ENCODE results near the gene UQCRH. TPM values are rescaled to one million over a fixed set of nuclear protein-coding genes. Genes with fewer than 3 reads are reported as not detected.

The UQCRH gene
- total and polyA plus RNA-seq, 2 of the 13 experiments (the other 11 are each of a cell fraction or from before 2014, with no cell fraction given) = 548 to 556 TPM

- TF ChIP-seq POGK (CRISPR knock-in tag; conservative IDR thresholded peaks at IDR 0.05) (peak; percentile 49), NCOA1 (CRISPR knock-in tag; IDR thresholded peaks at IDR 0.05) (0 out of 2 replicates have a peak, but pooled peaks have one; percentile 13), IKZF5 (CRISPR knock-in tag; IDR thresholded peaks at IDR 0.05) (no peak), ZNF850 (CRISPR knock-in tag; conservative IDR thresholded peaks at IDR 0.05) (peak; percentile 90; the same call in 1 of the 2 replicates), FOXJ3 (CRISPR knock-in tag; IDR thresholded peaks at IDR 0.05; ENCODE audit: borderline replicate concordance) (0 out of 2 replicates have a peak, but pooled peaks have one; percentile 25), ATF7 (IDR thresholded peaks at IDR 0.05) (no peak), ATF7 (CRISPR knock-in tag; IDR thresholded peaks at IDR 0.05) (peak; percentile 34; the same call in 1 of the 2 replicates), SALL1 (CRISPR knock-in tag; IDR thresholded peaks at IDR 0.05) (0 out of 2 replicates have a peak, but pooled peaks have one; percentile 24), PATZ1 (CRISPR knock-in tag; IDR thresholded peaks at IDR 0.05) (peak; percentile 13; the same call in 1 of the 2 replicates), ZSCAN30 (CRISPR knock-in tag; IDR thresholded peaks at IDR 0.05) (peak; percentile 63; the same call in 1 of the 2 replicates), FOXO4 (CRISPR knock-in tag; conservative IDR thresholded peaks at IDR 0.05) (peak; percentile 98), RAD21 (CRISPR knock-in tag; IDR thresholded peaks at IDR 0.05) (peak; percentile 55; the same call in 1 of the 2 replicates), ZFY (CRISPR knock-in tag; IDR thresholded peaks at IDR 0.05) (peak; percentile 67), ZNF138 (CRISPR knock-in tag; IDR thresholded peaks at IDR 0.05; ENCODE audit: low read depth) (peak; percentile 16; the same call in 1 of the 2 replicates), CREM (IDR thresholded peaks at IDR 0.05) (no peak), CREM (CRISPR knock-in tag; IDR thresholded peaks at IDR 0.05) (no peak), TSC22D2 (CRISPR knock-in tag; IDR thresholded peaks at IDR 0.05; ENCODE audit: borderline replicate concordance) (no peak), ATF5 (CRISPR knock-in tag; IDR thresholded peaks at IDR 0.05; ENCODE audit: low read depth) (0 out of 2 replicates have a peak, but pooled peaks have one; percentile 54), CCDC6 (CRISPR knock-in tag; IDR thresholded peaks at IDR 0.05) (peak; percentile 21; the same call in 1 of the 2 replicates), SRSF4 (IDR thresholded peaks at IDR 0.05; ENCODE audit: low read depth, low read length, poor library complexity, severe bottlenecking) (no peak)
These were observed 1.5 kb upstream of the UQCRH start (continued) for GRCh38 chr1:46301808-46302640.

Measured in HepG2 (cell line).